Epithelial cell of esophagus (primary cell): ENCODE results near the gene ATP6V0A1.
"Not testable (repeated sequence)": the region's sequence is repeated elsewhere in the genome, so short reads cannot be mapped to it uniquely, and the experiment has no call there.

ENCODE experiments used
- DNase-seq: peaks from one replicate; pipeline ENCODE4 v3.0.0; 2010; ENCODE audit warnings: low read depth
- H3K4me3 ChIP-seq: 2 replicates; pipeline ENCODE4 v1.5.1; 2011; ENCODE audit warnings: mild to moderate bottlenecking, low read length, control low read depth
- CTCF ChIP-seq: IDR thresholded peaks from 2 replicates; pipeline ENCODE4 v1.5.1; 2011; ENCODE audit warnings: low read depth, mild to moderate bottlenecking, low read length, control low read depth, inconsistent platforms; ENCODE audit not compliant: insufficient read depth; ENCODE audit errors: missing control alignments

Gene ATP6V0A1

DNA sequence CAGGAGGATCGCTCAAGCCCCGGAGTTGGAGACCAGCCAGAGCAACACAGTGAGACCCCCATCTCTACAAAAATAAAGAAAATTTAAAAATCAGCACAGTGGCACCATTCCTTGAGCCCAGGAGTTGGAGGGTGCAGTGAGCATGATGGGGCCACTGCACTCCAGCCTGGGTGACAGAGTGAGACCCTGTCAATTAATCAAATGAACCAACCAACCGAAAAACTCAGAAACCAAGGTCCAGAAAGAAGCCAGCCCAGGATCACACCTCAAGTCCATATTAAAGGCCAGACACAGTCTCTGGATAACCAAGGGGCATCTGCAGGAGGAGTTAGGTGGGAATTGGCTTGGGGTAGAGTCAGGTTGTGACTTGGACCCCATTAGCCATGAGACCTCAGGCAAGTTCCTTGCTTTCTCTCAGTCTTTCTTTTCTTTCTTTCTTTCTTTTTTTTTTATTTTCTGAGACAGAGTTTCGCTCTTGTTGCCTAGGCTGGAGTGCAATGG is 96.5 kb downstream of the ATP6V0A1 start:
- DNase-seq, result no peak
- peak overlapping the region; percentile 78 for H3K4me3 ChIP-seq
- no peak for TF ChIP-seq CTCF

GRCh38 chr17:42555961-42556617 is 97.4 kb downstream of the ATP6V0A1 start:
- not testable (repeated sequence) for DNase-seq, H3K4me3 ChIP-seq

- DNase-seq, result no peak
- no peak for TF ChIP-seq CTCF
- H3K4me3 ChIP-seq, result no peak overlapping the region
Measured at GRCh38 chr17:42559075-42559474, 100.4 kb downstream of the ATP6V0A1 start.

GRCh38 chr17:42560246-42560645 is 101.6 kb downstream of the ATP6V0A1 start:
- no peak overlapping the region for H3K4me3 ChIP-seq

DNA sequence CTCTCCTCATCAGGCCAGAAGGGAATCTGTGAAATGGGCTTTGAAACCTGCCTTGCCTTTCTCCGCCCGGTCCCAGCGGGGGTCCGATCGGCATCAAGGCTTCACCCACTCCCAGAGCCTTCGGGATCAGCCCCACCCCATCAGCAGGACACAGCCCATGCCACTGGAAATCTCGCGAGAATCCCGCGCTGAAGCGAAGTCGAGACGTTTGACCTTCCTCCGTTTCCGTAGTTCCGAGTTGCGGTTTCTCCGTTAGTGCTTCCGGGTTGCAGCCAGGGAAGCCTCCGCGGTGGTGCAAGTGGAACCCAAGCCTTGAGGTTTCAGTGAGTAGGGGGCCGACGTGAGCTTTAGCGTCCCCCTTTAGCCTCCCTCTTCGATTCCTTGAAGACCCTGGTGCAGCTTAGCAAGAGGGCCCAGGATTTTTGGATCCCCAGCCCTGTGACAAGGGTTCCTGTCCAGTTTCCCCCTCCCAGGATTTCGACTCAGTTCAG is 103.3 kb downstream of the ATP6V0A1 start, which contains the start of gene COASY:
COASY (plus strand) TSS at position 252 of the 491 bp plus-strand sequence. CDS start 475 bp downstream, outside the sequence.
- no peak for TF ChIP-seq CTCF

More at GRCh38 chr17:42560246-42560645, 101.6 kb downstream of the ATP6V0A1 start:
- no peak for TF ChIP-seq CTCF
- no peak for DNase-seq

GRCh38 chr17:42562388-42563142 is 103.9 kb downstream of the ATP6V0A1 start:
- TF ChIP-seq CTCF, result no peak
- DNase-seq, result peak; percentile 21
- H3K4me3 ChIP-seq, result peak overlapping the region; percentile 97

More for the DNA sequence above, 103.3 kb downstream of the ATP6V0A1 start, which contains the start of gene COASY:
- peak within 1 kb of the TSS; percentile 97 for H3K4me3 ChIP-seq
- peak; percentile 97 for DNase-seq

GRCh38 chr17:42563143-42563509 is 104.4 kb downstream of the ATP6V0A1 start:
- peak overlapping the region; percentile 97 for H3K4me3 ChIP-seq
- DNase-seq, result no peak

More at GRCh38 chr17:42563143-42563509, 104.4 kb downstream of the ATP6V0A1 start:
- no peak for TF ChIP-seq CTCF
